K562 (cell line): ENCODE data around the gene AGPAT2. TPM values are rescaled to one million over a fixed set of nuclear protein-coding genes. Genes with fewer than 3 reads are reported as not detected.

Source experiments
- CBX1 ChIP-seq: sonication (generic); IDR thresholded peaks from 2 replicates; pipeline ENCODE4 v1.6.1; 2016; ENCODE audit warnings: antibody characterized with exemption, low read depth, mild to moderate bottlenecking
- CHD4 ChIP-seq: fragments of 200-600 bp; sonication (generic); IDR thresholded peaks from 3 replicates; pipeline ENCODE4 v1.6.1; 2012; ENCODE audit warnings: low read depth, mild to moderate bottlenecking, mixed read lengths, low read length, inconsistent platforms; ENCODE audit not compliant: insufficient read depth, insufficient replicate concordance, poor library complexity, severe bottlenecking
- CREM ChIP-seq: IDR thresholded peaks from 2 replicates; pipeline ENCODE4 v1.6.1; 2014; ENCODE audit warnings: antibody characterized with exemption, low read depth
- EGR1 ChIP-seq: fragments of 450-650 bp; conservative IDR thresholded peaks from 2 replicates; pipeline ENCODE4 v1.6.1; 2017; ENCODE audit warnings: mild to moderate bottlenecking
- ELF1 ChIP-seq: fragments of 200-800 bp; sonication (Bioruptor generic); IDR thresholded peaks from 2 replicates; pipeline ENCODE4 v1.6.1; 2016; ENCODE audit warnings: missing genetic modification characterization, missing compliant biosample characterization
- ESRRA ChIP-seq: fragments of 450-650 bp; IDR thresholded peaks from 2 replicates; pipeline ENCODE4 v1.6.1; 2014; ENCODE audit warnings: low read depth, mild to moderate bottlenecking, moderate library complexity, borderline replicate concordance
- ETV1 ChIP-seq: fragments of 450-650 bp; conservative IDR thresholded peaks from 2 replicates; pipeline ENCODE4 v1.6.1; 2016; ENCODE audit warnings: missing genetic modification characterization, control low read depth, low read depth, missing compliant biosample characterization
- KLF13 ChIP-seq: fragments of 450-650 bp; IDR thresholded peaks from 2 replicates; pipeline ENCODE4 v1.6.1; 2016; ENCODE audit warnings: missing genetic modification characterization, low read depth, mild to moderate bottlenecking, missing compliant biosample characterization, moderate library complexity, borderline replicate concordance
- KLF16 ChIP-seq: IDR thresholded peaks from 2 replicates; pipeline ENCODE4 v1.6.1; 2016; ENCODE audit warnings: antibody characterized with exemption
- NFIC ChIP-seq: fragments of 450-650 bp; IDR thresholded peaks from 2 replicates; pipeline ENCODE4 v1.6.1; 2017; ENCODE audit warnings: mild to moderate bottlenecking, inconsistent platforms
- ZNF121 ChIP-seq: sonication (generic); formaldehyde crosslinking; conservative IDR thresholded peaks from 2 replicates; pipeline ENCODE4 v1.8.0; 2022; ENCODE audit warnings: missing genetic modification reagents
- ZNF217 ChIP-seq: sonication (generic); formaldehyde crosslinking; IDR thresholded peaks from 2 replicates; pipeline ENCODE4 v1.8.0; 2022; ENCODE audit warnings: mild to moderate bottlenecking, missing genetic modification reagents
- ZNF780A ChIP-seq: fragments of 250-450 bp; sonication (Bioruptor Pico); IDR thresholded peaks from 2 replicates; pipeline ENCODE4 v1.5.0; 2021; ENCODE audit warnings: mild to moderate bottlenecking
- polyA plus RNA-seq, 8 experiments: library from polyadenylated mRNA; depleted of rRNA in 4 of 8; stranded (reverse) in 5 of 8; unstranded in 3 of 8; fragments of >200 nt; fragmentation: Nextera tagmentation in 2 of 8; fragmentation: Illumina TruSeq in 1 of 8; extraction: Ambion mirVana in 2 of 8; extraction: Trizol in 1 of 8; gene quantifications; 2 replicates each; pipeline versions ENCODE4 v1.2.1 to v1.2.3, GENCODE V29; 2011 to 2014; ENCODE audit warnings: inconsistent platforms in 1 of 8, missing spikeins in 1 of 8
- total RNA-seq, 7 experiments: library from RNA; depleted of rRNA in 6 of 7; stranded (reverse); fragments of >200 nt in 6 of 7; fragmentation: Illumina TruSeq in 2 of 7; extraction: Trizol in 2 of 7; gene quantifications; 2 replicates each; pipeline versions ENCODE4 v1.2.1 to v1.2.3, GENCODE V29; 2011 to 2021; ENCODE audit warnings: low replicate concordance in 1 of 7
- TF ChIP-seq, protein P1 (sequence below), 2 experiments: fragments of 450-650 bp in 1 of 2; sonication (generic) in 1 of 2; formaldehyde crosslinking; conservative IDR thresholded peaks; 2 replicates each; pipeline versions ENCODE4 v1.4.0 to v1.8.1; 2020 to 2022; ENCODE audit warnings: mild to moderate bottlenecking in 1 of 2, missing genetic modification reagents in 1 of 2
- TF ChIP-seq, protein P2 (sequence below), 2 experiments: IDR thresholded peaks; 2 replicates each; pipeline ENCODE4 v1.6.1; 2011; ENCODE audit warnings: borderline replicate concordance in 1 of 2, control low read depth in 1 of 2, low read depth in 1 of 2, low read length in 1 of 2, mild to moderate bottlenecking in 1 of 2, mixed read lengths in 1 of 2, moderate library complexity in 1 of 2; ENCODE audit not compliant: insufficient read depth in 1 of 2, insufficient read length in 1 of 2, poor library complexity in 1 of 2, severe bottlenecking in 1 of 2; ENCODE audit errors: extremely low read depth in 1 of 2
- TF ChIP-seq, protein P3 (sequence below), 3 experiments: fragments of 200-800 bp in 1 of 3; sonication (Bioruptor generic) in 1 of 3; sonication (generic) in 1 of 3; formaldehyde crosslinking in 1 of 3; IDR thresholded peaks; 2 replicates each; pipeline versions ENCODE4 v1.6.1 to v1.8.0; 2016 to 2022; ENCODE audit warnings: mild to moderate bottlenecking in 2 of 3, missing compliant biosample characterization in 2 of 3, missing genetic modification characterization in 2 of 3, missing genetic modification reagents in 1 of 3
- TF ChIP-seq, protein P4 (sequence below): fragments of 200-800 bp; sonication (Bioruptor generic); IDR thresholded peaks from 2 replicates; pipeline ENCODE4 v1.6.1; 2017; ENCODE audit warnings: missing genetic modification characterization, missing compliant biosample characterization
- TF ChIP-seq, protein P5 (sequence below): fragments of 150-350 bp; conservative IDR thresholded peaks from 2 replicates; pipeline ENCODE4 v1.6.1; 2014; ENCODE audit warnings: low read length

The AGPAT2 gene
- total and polyA plus RNA-seq, 9 of the 15 experiments (the other 6 are each of a cell fraction or from before 2014, with no cell fraction given), result 0.13 to 54.5 (median 23.9) TPM

DNA sequence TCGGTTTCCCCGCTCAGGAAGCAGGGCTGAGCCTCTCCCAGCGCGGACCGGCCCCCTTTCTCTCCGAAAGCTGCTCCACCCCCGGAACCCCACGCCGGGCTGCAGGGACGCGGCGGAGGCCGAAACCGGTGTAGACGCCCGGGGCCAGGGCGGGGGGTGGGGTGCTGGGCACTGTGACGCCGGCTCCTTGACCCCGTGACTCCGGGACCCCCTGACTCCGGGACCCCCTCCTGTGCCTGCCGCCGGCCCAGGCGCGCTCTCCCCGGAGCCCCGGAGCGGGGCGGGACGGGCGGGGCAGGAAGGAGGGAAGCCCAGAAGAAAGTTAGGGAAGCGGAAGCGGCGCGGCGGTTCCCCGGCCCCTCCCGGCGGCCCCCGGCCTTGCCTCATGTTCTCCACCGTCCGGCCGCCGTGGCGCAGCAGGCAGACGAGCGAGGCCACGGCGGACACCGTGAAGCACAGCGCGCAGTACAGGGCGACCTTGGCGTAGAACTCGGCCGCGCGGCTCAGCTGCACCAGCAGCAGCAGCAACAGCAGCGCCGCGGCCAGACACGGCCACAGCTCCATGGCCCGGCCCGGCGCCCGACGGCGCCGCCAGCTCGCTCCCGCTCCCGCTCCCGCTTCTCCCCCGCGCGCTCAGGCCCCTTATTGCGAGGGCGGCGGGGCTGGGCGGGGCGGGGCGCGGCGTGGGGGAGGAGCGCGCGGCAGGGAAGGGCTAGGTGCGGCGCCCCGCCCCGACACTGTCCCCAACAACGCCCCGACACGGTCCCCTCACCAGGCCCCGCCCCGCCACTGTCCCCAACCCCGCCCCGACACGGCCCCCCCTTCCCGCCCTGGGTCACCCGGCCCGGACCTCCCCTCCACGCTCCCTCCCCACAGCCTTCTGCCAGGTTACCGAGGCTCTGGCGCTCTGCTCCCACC is at the start of gene AGPAT2 (continued):
- TF ChIP-seq, protein P1, sequence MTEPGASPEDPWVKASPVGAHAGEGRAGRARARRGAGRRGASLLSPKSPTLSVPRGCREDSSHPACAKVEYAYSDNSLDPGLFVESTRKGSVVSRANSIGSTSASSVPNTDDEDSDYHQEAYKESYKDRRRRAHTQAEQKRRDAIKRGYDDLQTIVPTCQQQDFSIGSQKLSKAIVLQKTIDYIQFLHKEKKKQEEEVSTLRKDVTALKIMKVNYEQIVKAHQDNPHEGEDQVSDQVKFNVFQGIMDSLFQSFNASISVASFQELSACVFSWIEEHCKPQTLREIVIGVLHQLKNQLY (CRISPR knock-in tag; conservative IDR thresholded peaks at IDR 0.05), result no peak
- TF ChIP-seq ZNF217 (CRISPR knock-in tag) (no peak), ZNF780A (CRISPR knock-in tag) (no peak), ZNF121 (CRISPR knock-in tag) (no peak), ETV1 (tag) (peak; percentile 64), KLF13 (tag) (0 out of 2 replicates have a peak, but pooled peaks have one; percentile 62), KLF16 (no peak), CREM (peak; percentile 57), CBX1 (peak; percentile 33; the same call in 1 of the 2 replicates), NFIC (peak; percentile 65), CHD4 (no peak), EGR1 (0 out of 2 replicates have a peak, but pooled peaks have one; percentile 3), ELF1 (peak; percentile 88), ESRRA (peak; percentile 55)
- TF ChIP-seq, protein P2, sequence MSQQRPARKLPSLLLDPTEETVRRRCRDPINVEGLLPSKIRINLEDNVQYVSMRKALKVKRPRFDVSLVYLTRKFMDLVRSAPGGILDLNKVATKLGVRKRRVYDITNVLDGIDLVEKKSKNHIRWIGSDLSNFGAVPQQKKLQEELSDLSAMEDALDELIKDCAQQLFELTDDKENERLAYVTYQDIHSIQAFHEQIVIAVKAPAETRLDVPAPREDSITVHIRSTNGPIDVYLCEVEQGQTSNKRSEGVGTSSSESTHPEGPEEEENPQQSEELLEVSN (IDR thresholded peaks at IDR 0.05; ENCODE audit: borderline replicate concordance in 1 of 2, extremely low read depth in 1 of 2, insufficient read depth in 1 of 2, insufficient read length in 1 of 2, low read depth in 1 of 2, low read length in 1 of 2, poor library complexity in 1 of 2, severe bottlenecking in 1 of 2), result peak; percentile 54 to 84
- TF ChIP-seq, protein P3, sequence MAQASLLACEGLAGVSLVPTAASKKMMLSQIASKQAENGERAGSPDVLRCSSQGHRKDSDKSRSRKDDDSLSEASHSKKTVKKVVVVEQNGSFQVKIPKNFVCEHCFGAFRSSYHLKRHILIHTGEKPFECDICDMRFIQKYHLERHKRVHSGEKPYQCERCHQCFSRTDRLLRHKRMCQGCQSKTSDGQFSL (CRISPR knock-in tag; IDR thresholded peaks at IDR 0.05), result peak; percentile 48; the same call in 1 of the 2 replicates
- TF ChIP-seq, protein P3 (tag; IDR thresholded peaks at IDR 0.05), result peak in 1 of 2 experiments; percentile 24; a peak in 1 of 4 replicates
- TF ChIP-seq, protein P4, sequence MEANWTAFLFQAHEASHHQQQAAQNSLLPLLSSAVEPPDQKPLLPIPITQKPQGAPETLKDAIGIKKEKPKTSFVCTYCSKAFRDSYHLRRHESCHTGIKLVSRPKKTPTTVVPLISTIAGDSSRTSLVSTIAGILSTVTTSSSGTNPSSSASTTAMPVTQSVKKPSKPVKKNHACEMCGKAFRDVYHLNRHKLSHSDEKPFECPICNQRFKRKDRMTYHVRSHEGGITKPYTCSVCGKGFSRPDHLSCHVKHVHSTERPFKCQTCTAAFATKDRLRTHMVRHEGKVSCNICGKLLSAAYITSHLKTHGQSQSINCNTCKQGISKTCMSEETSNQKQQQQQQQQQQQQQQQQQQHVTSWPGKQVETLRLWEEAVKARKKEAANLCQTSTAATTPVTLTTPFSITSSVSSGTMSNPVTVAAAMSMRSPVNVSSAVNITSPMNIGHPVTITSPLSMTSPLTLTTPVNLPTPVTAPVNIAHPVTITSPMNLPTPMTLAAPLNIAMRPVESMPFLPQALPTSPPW (CRISPR knock-in tag), result peak; percentile 94
- TF ChIP-seq, protein P5, sequence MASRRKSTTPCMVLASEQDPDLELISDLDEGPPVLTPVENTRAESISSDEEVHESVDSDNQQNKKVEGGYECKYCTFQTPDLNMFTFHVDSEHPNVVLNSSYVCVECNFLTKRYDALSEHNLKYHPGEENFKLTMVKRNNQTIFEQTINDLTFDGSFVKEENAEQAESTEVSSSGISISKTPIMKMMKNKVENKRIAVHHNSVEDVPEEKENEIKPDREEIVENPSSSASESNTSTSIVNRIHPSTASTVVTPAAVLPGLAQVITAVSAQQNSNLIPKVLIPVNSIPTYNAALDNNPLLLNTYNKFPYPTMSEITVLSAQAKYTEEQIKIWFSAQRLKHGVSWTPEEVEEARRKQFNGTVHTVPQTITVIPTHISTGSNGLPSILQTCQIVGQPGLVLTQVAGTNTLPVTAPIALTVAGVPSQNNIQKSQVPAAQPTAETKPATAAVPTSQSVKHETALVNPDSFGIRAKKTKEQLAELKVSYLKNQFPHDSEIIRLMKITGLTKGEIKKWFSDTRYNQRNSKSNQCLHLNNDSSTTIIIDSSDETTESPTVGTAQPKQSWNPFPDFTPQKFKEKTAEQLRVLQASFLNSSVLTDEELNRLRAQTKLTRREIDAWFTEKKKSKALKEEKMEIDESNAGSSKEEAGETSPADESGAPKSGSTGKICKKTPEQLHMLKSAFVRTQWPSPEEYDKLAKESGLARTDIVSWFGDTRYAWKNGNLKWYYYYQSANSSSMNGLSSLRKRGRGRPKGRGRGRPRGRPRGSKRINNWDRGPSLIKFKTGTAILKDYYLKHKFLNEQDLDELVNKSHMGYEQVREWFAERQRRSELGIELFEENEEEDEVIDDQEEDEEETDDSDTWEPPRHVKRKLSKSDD, result no peak
